H1 (cell line): ENCODE data around the gene AASDHPPT. TPM values are rescaled to one million over a fixed set of nuclear protein-coding genes. Genes with fewer than 3 reads are reported as not detected.

Source experiments
- CTCF ChIA-PET: fragments of 300-600 bp; sonication (Branson Sonifier 250); formaldehyde crosslinking; loops from one replicate; lab custom pipeline; 2021; ENCODE audit not compliant: partially characterized antibody; lab: Charles Lee
- POLR2A ChIA-PET: fragments of 300-600 bp; sonication (Branson Sonifier 250); formaldehyde crosslinking; loops from one replicate; lab custom pipeline; 2021; ENCODE audit warnings: inconsistent platforms; ENCODE audit not compliant: partially characterized antibody; lab: Charles Lee
- DNase-seq, 2 experiments: peaks; one replicate each; pipeline versions ENCODE4 v3.0.0 to v3.0.0-alpha.2; 2010 to 2022; ENCODE audit warnings: low spot score in 2 of 2, low read depth in 1 of 2, mixed read lengths in 1 of 2
- FAIRE-seq: peaks from 2 replicates; lab custom pipeline; 2011; peaks lifted over from hg19 to GRCh38; lab: Jason Lieb, UNC
- H2AFZ ChIP-seq: 2 replicates; pipeline ENCODE4 v1.8.1; 2012; ENCODE audit warnings: low read length, inconsistent platforms
- H2AK5ac ChIP-seq: 2 replicates; pipeline ENCODE4 v1.6.1; 2013; ENCODE audit warnings: low read depth, low read length
- H2BK120ac ChIP-seq: replicated peaks from 2 replicates; pipeline ENCODE3; 2013; ENCODE audit warnings: low read depth, low read length, inconsistent platforms
- H2BK12ac ChIP-seq: 2 replicates; pipeline ENCODE4 v1.6.1; 2013; ENCODE audit warnings: low read depth, low read length
- H2BK15ac ChIP-seq: 2 replicates; pipeline ENCODE4 v1.6.1; 2013; ENCODE audit warnings: low read length
- H2BK20ac ChIP-seq: 2 replicates; pipeline ENCODE4 v1.6.1; 2013; ENCODE audit warnings: low read length
- H2BK5ac ChIP-seq: 2 replicates; pipeline ENCODE4 v1.6.1; 2013; ENCODE audit warnings: low read depth, low read length
- H3K14ac ChIP-seq: 2 replicates; pipeline ENCODE4 v1.6.1; 2013; ENCODE audit warnings: inconsistent platforms; ENCODE audit not compliant: insufficient read length
- H3K18ac ChIP-seq: 2 replicates; pipeline ENCODE4 v1.6.1; 2013; ENCODE audit warnings: low read length; ENCODE audit errors: extremely low read depth
- H3K23ac ChIP-seq: 2 replicates; pipeline ENCODE4 v1.6.1; 2013; ENCODE audit warnings: inconsistent platforms; ENCODE audit not compliant: insufficient read length
- H3K23me2 ChIP-seq: 2 replicates; pipeline ENCODE4 v1.6.1; 2013; ENCODE audit warnings: low read depth, low read length
- H3K27ac ChIP-seq: 2 replicates; pipeline ENCODE4 v1.6.1; 2011; ENCODE audit warnings: low read depth, low read length, inconsistent platforms
- H3K27me3 ChIP-seq, 4 experiments: replicated peaks in 1 of 4; 1 replicate in 1 of 4; 2 replicates in 3 of 4; pipeline versions ENCODE4 v1.6.1 to v1.8.1; 2011 to 2013; ENCODE audit warnings: low read length in 3 of 4, mild to moderate bottlenecking in 3 of 4, inconsistent platforms in 2 of 4, mixed read lengths in 2 of 4, moderate library complexity in 1 of 4; ENCODE audit not compliant: control insufficient read depth in 3 of 4, insufficient read depth in 3 of 4; ENCODE audit errors: extremely low read depth in 1 of 4
- H3K36me3 ChIP-seq, 4 experiments: 2 replicates each; pipeline versions ENCODE4 v1.6.1 to v1.8.1; 2011 to 2013; ENCODE audit warnings: mild to moderate bottlenecking in 4 of 4, low read length in 3 of 4, moderate library complexity in 2 of 4, control low read depth in 1 of 4, inconsistent platforms in 1 of 4; ENCODE audit not compliant: insufficient read depth in 4 of 4, control insufficient read depth in 2 of 4
- H3K4ac ChIP-seq: replicated peaks from 2 replicates; pipeline ENCODE3; 2013; ENCODE audit warnings: low read length, low read depth, mixed read lengths, inconsistent platforms; ENCODE audit not compliant: insufficient read length
- H3K4me1 ChIP-seq, 4 experiments: replicated peaks in 1 of 4; 1 replicate in 1 of 4; 2 replicates in 3 of 4; pipeline versions ENCODE4 v1.6.1 to v1.8.1; 2011 to 2013; ENCODE audit warnings: low read length in 3 of 4, inconsistent platforms in 2 of 4, mixed read lengths in 1 of 4; ENCODE audit not compliant: insufficient read depth in 4 of 4, control insufficient read depth in 3 of 4
- H3K4me2 ChIP-seq, 2 experiments: 2 replicates each; pipeline versions ENCODE4 v1.6.1 to v1.8.1; 2011 to 2013; ENCODE audit warnings: low read depth in 2 of 2, low read length in 2 of 2, control low read depth in 1 of 2, inconsistent platforms in 1 of 2, mild to moderate bottlenecking in 1 of 2; ENCODE audit not compliant: insufficient read depth in 1 of 2
- H3K4me3 ChIP-seq, 4 experiments: fragments of 200-600, 300-600 bp in 1 of 4; sonication (generic), shearing (Covaris generic), sonication (Bioruptor Twin) in 1 of 4; 2 replicates each; pipeline versions ENCODE4 v1.5.1 to v1.8.1; 2011 to 2016; ENCODE audit warnings: low read length in 4 of 4, low read depth in 3 of 4, control low read depth in 2 of 4, inconsistent platforms in 2 of 4, mild to moderate bottlenecking in 2 of 4, mixed read lengths in 1 of 4, moderate library complexity in 1 of 4; ENCODE audit not compliant: insufficient read depth in 2 of 4; ENCODE audit errors: extremely low read depth in 1 of 4
- H3K56ac ChIP-seq: replicated peaks from 2 replicates; pipeline ENCODE3; 2013; ENCODE audit warnings: low read depth, mild to moderate bottlenecking, mixed read lengths, low read length, inconsistent platforms; ENCODE audit not compliant: insufficient read length
- H3K79me1 ChIP-seq: 2 replicates; pipeline ENCODE4 v1.6.1; 2013; ENCODE audit warnings: low read depth, low read length, control low read depth
- H3K79me2 ChIP-seq, 2 experiments: 2 replicates each; pipeline versions ENCODE4 v1.6.1 to v1.8.1; 2012 to 2013; ENCODE audit warnings: low read length in 2 of 2, mild to moderate bottlenecking in 2 of 2, inconsistent platforms in 1 of 2; ENCODE audit not compliant: insufficient read depth in 2 of 2, control insufficient read depth in 1 of 2
- H3K9ac ChIP-seq, 4 experiments: replicated peaks in 1 of 4; 1 replicate in 1 of 4; 2 replicates in 3 of 4; pipeline versions ENCODE4 v1.6.1 to v1.8.1; 2011 to 2013; ENCODE audit warnings: low read depth in 3 of 4, low read length in 3 of 4, control low read depth in 2 of 4, mild to moderate bottlenecking in 2 of 4, moderate library complexity in 2 of 4, inconsistent platforms in 1 of 4; ENCODE audit errors: extremely low read depth in 1 of 4
- H3K9me3 ChIP-seq, 2 experiments: 2 replicates each; pipeline versions ENCODE4 v1.6.1 to v1.8.1; 2012 to 2013; ENCODE audit warnings: mild to moderate bottlenecking in 2 of 2, moderate library complexity in 2 of 2, control low read depth in 1 of 2, inconsistent platforms in 1 of 2, low read depth in 1 of 2, low read length in 1 of 2, mixed read lengths in 1 of 2; ENCODE audit not compliant: insufficient read depth in 2 of 2
- H4K20me1 ChIP-seq, 2 experiments: replicated peaks in 1 of 2; 2 replicates each; pipeline versions ENCODE3 to v1.8.1; 2011 to 2013; ENCODE audit warnings: inconsistent platforms in 2 of 2, low read length in 2 of 2, mild to moderate bottlenecking in 1 of 2; ENCODE audit not compliant: insufficient read depth in 2 of 2, control insufficient read depth in 1 of 2
- H4K5ac ChIP-seq: 2 replicates; pipeline ENCODE4 v1.6.1; 2013; ENCODE audit warnings: low read length, low read depth, mixed read lengths, inconsistent platforms; ENCODE audit not compliant: insufficient read length
- H4K8ac ChIP-seq: 2 replicates; pipeline ENCODE4 v1.8.0; 2013; ENCODE audit warnings: mild to moderate bottlenecking, moderate library complexity, low read length, inconsistent platforms; ENCODE audit not compliant: insufficient read depth; ENCODE audit errors: extremely low read depth
- H4K91ac ChIP-seq: replicated peaks from 2 replicates; pipeline ENCODE3; 2013; ENCODE audit warnings: low read length, mixed read lengths, inconsistent platforms; ENCODE audit not compliant: insufficient read length
- BCL11A ChIP-seq, 2 experiments: IDR thresholded peaks; one replicate each; pipeline ENCODE4 v1.6.1; 2011; ENCODE audit warnings: low read depth in 2 of 2, low read length in 2 of 2, mild to moderate bottlenecking in 2 of 2
- CHD1 ChIP-seq: IDR thresholded peaks from 2 replicates; pipeline ENCODE4 v1.6.1; 2012; ENCODE audit warnings: low read depth, low read length, improper control_type of control experiment
- EGR1 ChIP-seq: IDR thresholded peaks from 2 replicates; pipeline ENCODE4 v1.6.1; 2011; ENCODE audit warnings: low read depth, low read length, borderline replicate concordance
- GABPA ChIP-seq: IDR thresholded peaks from 2 replicates; pipeline ENCODE4 v1.6.1; 2011; ENCODE audit warnings: mild to moderate bottlenecking, low read length, moderate library complexity, borderline replicate concordance; ENCODE audit not compliant: insufficient read depth
- JUND ChIP-seq: IDR thresholded peaks from 2 replicates; pipeline ENCODE4 v1.6.1; 2011; ENCODE audit warnings: mild to moderate bottlenecking, improper control_type of control experiment, low read length
- MAFK ChIP-seq: IDR thresholded peaks from 2 replicates; pipeline ENCODE4 v1.6.1; 2012; ENCODE audit warnings: low read depth, mild to moderate bottlenecking, improper control_type of control experiment, low read length
- NANOG ChIP-seq: IDR thresholded peaks from 2 replicates; pipeline ENCODE4 v1.6.1; 2011; ENCODE audit warnings: low read length, low read depth, mild to moderate bottlenecking, inconsistent platforms; ENCODE audit not compliant: insufficient read depth, poor library complexity, severe bottlenecking
- NRF1 ChIP-seq: IDR thresholded peaks from 2 replicates; pipeline ENCODE4 v1.6.1; 2011; ENCODE audit warnings: mild to moderate bottlenecking, low read depth, low read length, improper control_type of control experiment
- PHF8 ChIP-seq: fragments of 200-600 bp; sonication (generic); conservative IDR thresholded peaks from 2 replicates; pipeline ENCODE4 v1.7.1; 2012; ENCODE audit warnings: low read depth, mild to moderate bottlenecking, inconsistent platforms, low read length, moderate library complexity
- RXRA ChIP-seq: IDR thresholded peaks from 2 replicates; pipeline ENCODE4 v1.6.1; 2011; ENCODE audit warnings: low read depth, mild to moderate bottlenecking, low read length, moderate library complexity; ENCODE audit not compliant: insufficient read depth
- SP4 ChIP-seq: IDR thresholded peaks from 2 replicates; pipeline ENCODE4 v1.6.1; 2012; ENCODE audit warnings: low read length, inconsistent platforms
- TAF1 ChIP-seq: IDR thresholded peaks from 2 replicates; pipeline ENCODE4 v1.6.1; 2011; ENCODE audit warnings: mild to moderate bottlenecking, low read depth, low read length
- TEAD4 ChIP-seq: IDR thresholded peaks from 2 replicates; pipeline ENCODE4 v1.6.1; 2012; ENCODE audit warnings: low read depth, low read length, inconsistent platforms, mixed read lengths
- YY1 ChIP-seq: IDR thresholded peaks from 2 replicates; pipeline ENCODE4 v1.6.1; 2011; ENCODE audit warnings: low read depth, mild to moderate bottlenecking, low read length
- WGBS, 2 experiments: shearing (Covaris generic) in 1 of 2; methylation state at CpG; one replicate each; pipeline versions ENCODE4 v1.1.6 to v1.1.7; 2013 to 2015; ENCODE audit warnings: low lambda C conversion rate in 2 of 2, mixed read lengths in 2 of 2, inconsistent platforms in 1 of 2, low coverage in 1 of 2, missing lambda C conversion rate in 1 of 2; ENCODE audit not compliant: insufficient replicate concordance in 2 of 2, insufficient coverage in 1 of 2, insufficient read length in 1 of 2; ENCODE audit errors: extremely low coverage in 1 of 2, missing lambda C conversion rate in 1 of 2; 5-methylcytosine and 5-hydroxymethylcytosine counted together
- polyA plus RNA-seq, 7 experiments: library from polyadenylated mRNA; depleted of rRNA in 3 of 7; stranded (reverse) in 5 of 7; unstranded in 2 of 7; fragments of >200 nt in 5 of 7; fragments of 200-250 nt in 2 of 7; gene quantifications; 1 replicate in 5 of 7; 2 replicates in 1 of 7; 4 replicates in 1 of 7; pipeline versions ENCODE4 v1.2.1 to v1.2.3, GENCODE V29; 2011 to 2013; ENCODE audit warnings: missing spikeins in 2 of 7, mixed read lengths in 2 of 7
- total RNA-seq: library from RNA; stranded (reverse); fragmentation: NEBNext Ultra II Directional; extraction: Animal tissue kit (Norgen Biotek cat#: 25700); gene quantifications from 2 replicates; pipeline ENCODE4 v1.2.1, GENCODE V29; 2021
- TF ChIP-seq, protein P1 (sequence below): IDR thresholded peaks from 2 replicates; pipeline ENCODE4 v1.6.1; 2011; ENCODE audit warnings: low read depth, mild to moderate bottlenecking, low read length; ENCODE audit not compliant: insufficient read depth

Gene AASDHPPT
- total and polyA plus RNA-seq, 2 of the 8 experiments (the other 6 are each of a cell fraction or from before 2014, with no cell fraction given) = 15.7 to 42.2 TPM

DNA sequence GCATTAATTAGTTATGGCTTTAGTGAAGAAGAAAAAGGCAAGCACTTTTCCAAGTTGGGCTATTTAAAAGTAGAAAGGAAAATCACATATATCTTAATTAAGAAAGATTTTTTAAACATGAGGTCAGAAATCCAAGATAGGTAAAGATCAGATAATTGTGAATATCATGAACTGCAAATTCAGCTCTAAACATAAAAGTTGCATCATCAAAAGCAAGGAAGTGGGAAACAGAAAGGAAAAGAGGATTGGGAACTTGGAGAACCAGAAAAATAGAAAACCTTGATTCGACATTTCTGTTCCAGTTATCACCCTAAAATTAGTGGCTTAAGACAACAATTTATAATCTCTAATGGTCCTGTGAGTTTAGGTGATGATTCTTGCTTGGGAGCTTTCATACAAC is 17.8 kb upstream of the AASDHPPT start:
- Histone ChIP-seq H3K4me1 (peaks cover 0 to 5% (median 2%) of the 10 kb centered on the region in 4 experiments; a peak in 3 of 7 replicates), H3K79me2 (no peaks in the 10 kb centered on the region), H3K9me3 (no peaks in the 10 kb centered on the region), H3K23me2 (no peaks in the 10 kb centered on the region), H3K9ac (no peak overlapping the region), H4K5ac (no peak overlapping the region), H3K14ac (no peak overlapping the region), H2AFZ (no peak overlapping the region), H3K27ac (no peak overlapping the region), H2BK20ac (no peak overlapping the region), H2AK5ac (no peak overlapping the region), H3K79me1 (no peaks in the 10 kb centered on the region), H3K4me3 (no peak overlapping the region), H4K20me1 (no peaks in the 10 kb centered on the region), H3K4me2 (no peak overlapping the region), H2BK12ac (no peak overlapping the region), H2BK5ac (no peak overlapping the region), H3K36me3 (no peaks in the 10 kb centered on the region), H4K91ac (no peak overlapping the region), H3K4ac (no peak overlapping the region), H3K56ac (no peak overlapping the region), H2BK15ac (no peak overlapping the region), H3K18ac (no peak overlapping the region), H3K27me3 (no peaks in the 10 kb centered on the region), H2BK120ac (no peak overlapping the region), H3K23ac (no peak overlapping the region), H4K8ac (no peak overlapping the region)
- CTCF ChIA-PET = interaction anchor here (0.6 to 0.7 kb wide), 2 partner anchors 196 to 1924 kb away, joined by 3 to 4 read pairs; no protein-coding TSS in a partner anchor
- FAIRE-seq = no peak
- POLR2A ChIA-PET = interaction anchor here (0.7 kb wide), 1 partner anchor 15 kb away, joined by 5 read pairs; no protein-coding TSS in a partner anchor
- 90% methylated on average over 1 of the region's 1 CpG; no CpG with 5 or more reads in 1 of the 2 experiments for WGBS, 2 experiments
- DNase-seq = no peak
- TF ChIP-seq SP4 (no peak), GABPA (no peak), MAFK (no peak), RXRA (no peak), NANOG (no peak), PHF8 (no peak), TAF1 (no peak), CHD1 (no peak), TEAD4 (no peak), YY1 (no peak), NRF1 (no peak), EGR1 (no peak), JUND (no peak), BCL11A (IDR thresholded peaks at IDR 0.05; ENCODE audit: low read depth in 2 of 2, low read length in 2 of 2) (no peak)
- TF ChIP-seq, protein P1, sequence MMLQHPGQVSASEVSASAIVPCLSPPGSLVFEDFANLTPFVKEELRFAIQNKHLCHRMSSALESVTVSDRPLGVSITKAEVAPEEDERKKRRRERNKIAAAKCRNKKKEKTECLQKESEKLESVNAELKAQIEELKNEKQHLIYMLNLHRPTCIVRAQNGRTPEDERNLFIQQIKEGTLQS = no peak
